Measurements from ENCODE around the gene MAML1.
"Not testable (repeated sequence)": the region's sequence is repeated elsewhere in the genome, so short reads cannot be mapped to it uniquely, and the experiment has no call there.

Gene MAML1

GRCh38 chr5:179769796-179770195 is 37.2 kb downstream of the MAML1 start:
- Mint-ChIP-seq H3K36me3 (no peaks in the 10 kb centered on the region), H3K27me3 (no peaks in the 10 kb centered on the region), H3K4me1 (ENCODE audit: low read depth) (peaks cover 20% of the 10 kb centered on the region), H3K27ac (no peak overlapping the region), H3K9me3 (ENCODE audit: low read depth) (no peaks in the 10 kb centered on the region), H3K4me3 (no peak overlapping the region)

DNA sequence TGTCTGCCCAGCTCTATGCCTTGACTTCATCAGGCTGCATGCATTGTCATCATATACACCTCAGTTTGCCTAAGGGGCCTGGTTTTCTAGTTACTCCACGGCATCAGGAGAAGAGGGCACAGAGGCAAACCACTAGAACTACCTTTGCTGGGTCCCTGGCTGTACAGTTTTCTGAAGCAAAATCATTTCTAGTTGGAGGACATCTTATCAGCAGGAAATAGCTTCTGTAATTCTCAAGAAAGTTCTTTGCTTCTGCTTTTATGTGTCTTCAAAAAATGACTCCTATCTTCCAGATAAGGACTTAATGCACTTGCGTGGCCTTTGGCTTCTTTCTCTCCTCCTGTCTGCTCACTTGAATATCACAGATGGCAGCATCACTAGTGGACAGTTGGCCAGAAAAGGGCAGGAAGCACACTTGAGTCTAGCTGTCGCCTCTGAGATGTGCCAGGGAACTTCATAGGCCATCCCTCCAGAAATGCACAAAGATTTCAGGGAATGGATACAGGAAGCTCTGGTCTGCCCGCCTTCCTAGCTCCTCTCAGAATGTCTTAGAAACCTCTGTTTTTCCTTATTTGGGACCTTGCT is 38.8 kb downstream of the MAML1 start:
- no peak overlapping the region for H3K4me3 Mint-ChIP-seq
- H3K27ac Mint-ChIP-seq = no peak overlapping the region
- peaks cover 11% of the 10 kb centered on the region for H3K4me1 Mint-ChIP-seq (ENCODE audit: low read depth)
- no peaks in the 10 kb centered on the region for H3K36me3 Mint-ChIP-seq
- H3K9me3 Mint-ChIP-seq (ENCODE audit: low read depth) = no peaks in the 10 kb centered on the region
- no peaks in the 10 kb centered on the region for H3K27me3 Mint-ChIP-seq

- Mint-ChIP-seq H3K27ac (no peak overlapping the region), H3K9me3 (ENCODE audit: low read depth) (no peaks in the 10 kb centered on the region), H3K27me3 (no peaks in the 10 kb centered on the region), H3K36me3 (no peaks in the 10 kb centered on the region), H3K4me3 (no peak overlapping the region), H3K4me1 (ENCODE audit: low read depth) (peaks cover 8% of the 10 kb centered on the region)
Observed at GRCh38 chr5:179772351-179772750, 39.7 kb downstream of the MAML1 start.

- H3K27ac Mint-ChIP-seq = no peak overlapping the region
- H3K27me3 Mint-ChIP-seq = no peaks in the 10 kb centered on the region
- H3K4me1 Mint-ChIP-seq (ENCODE audit: low read depth) = peaks cover 2% of the 10 kb centered on the region
- no peak overlapping the region for H3K4me3 Mint-ChIP-seq
- no peaks in the 10 kb centered on the region for H3K36me3 Mint-ChIP-seq
- H3K9me3 Mint-ChIP-seq (ENCODE audit: low read depth) = no peaks in the 10 kb centered on the region
Observed at GRCh38 chr5:179773686-179774040, 41.0 kb downstream of the MAML1 start.

DNA sequence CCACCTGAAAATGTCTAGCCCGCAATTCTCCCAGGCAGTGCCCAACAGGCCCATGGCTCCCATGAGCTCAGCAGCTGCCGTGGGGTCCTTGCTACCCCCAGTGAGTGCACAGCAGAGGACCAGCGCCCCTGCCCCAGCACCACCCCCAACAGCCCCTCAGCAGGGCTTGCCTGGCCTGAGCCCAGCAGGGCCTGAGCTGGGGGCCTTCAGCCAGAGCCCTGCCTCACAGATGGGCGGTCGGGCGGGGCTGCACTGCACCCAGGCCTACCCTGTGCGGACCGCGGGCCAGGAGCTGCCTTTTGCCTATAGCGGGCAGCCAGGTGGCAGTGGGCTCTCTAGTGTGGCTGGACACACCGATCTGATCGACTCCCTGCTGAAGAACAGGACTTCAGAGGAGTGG is 41.8 kb downstream of the MAML1 start:
- no peaks in the 10 kb centered on the region for H3K27me3 Mint-ChIP-seq
- no peak overlapping the region for H3K4me3 Mint-ChIP-seq
- no peaks in the 10 kb centered on the region for H3K36me3 Mint-ChIP-seq
- H3K27ac Mint-ChIP-seq = no peak overlapping the region
- no peaks in the 10 kb centered on the region for H3K4me1 Mint-ChIP-seq (ENCODE audit: low read depth)
- H3K9me3 Mint-ChIP-seq (ENCODE audit: low read depth) = no peaks in the 10 kb centered on the region

DNA sequence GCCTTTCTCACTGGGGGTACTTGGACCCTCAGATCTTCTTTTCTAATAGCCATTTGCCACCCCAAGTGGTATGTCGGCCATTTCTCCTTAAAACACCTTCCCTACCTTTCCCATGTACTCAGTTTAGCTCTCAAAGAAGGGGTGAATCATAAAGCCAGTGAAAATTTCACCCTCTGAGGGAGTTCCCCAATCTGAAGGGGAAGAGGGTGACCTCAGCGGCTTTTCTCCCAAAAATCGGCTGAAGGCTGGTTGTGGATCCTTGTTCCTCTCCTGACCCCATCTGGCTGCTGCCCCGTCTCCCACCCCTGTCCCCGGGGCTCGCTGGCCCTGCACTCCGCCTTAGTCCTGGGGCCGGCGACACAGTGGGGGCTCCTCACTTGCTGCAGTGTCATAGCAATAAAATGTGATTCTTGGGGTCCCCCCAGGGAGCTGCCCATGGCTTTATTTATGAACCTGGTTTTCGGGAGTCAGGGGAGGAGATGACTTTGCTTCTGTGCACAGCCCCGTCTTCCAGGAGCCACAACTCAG is 43.9 kb downstream of the MAML1 start:
- Mint-ChIP-seq H3K27me3 (no peaks in the 10 kb centered on the region), H3K9me3 (ENCODE audit: low read depth) (no peaks in the 10 kb centered on the region), H3K4me3 (no peak overlapping the region), H3K36me3 (no peaks in the 10 kb centered on the region), H3K27ac (no peak overlapping the region), H3K4me1 (ENCODE audit: low read depth) (no peaks in the 10 kb centered on the region)

DNA sequence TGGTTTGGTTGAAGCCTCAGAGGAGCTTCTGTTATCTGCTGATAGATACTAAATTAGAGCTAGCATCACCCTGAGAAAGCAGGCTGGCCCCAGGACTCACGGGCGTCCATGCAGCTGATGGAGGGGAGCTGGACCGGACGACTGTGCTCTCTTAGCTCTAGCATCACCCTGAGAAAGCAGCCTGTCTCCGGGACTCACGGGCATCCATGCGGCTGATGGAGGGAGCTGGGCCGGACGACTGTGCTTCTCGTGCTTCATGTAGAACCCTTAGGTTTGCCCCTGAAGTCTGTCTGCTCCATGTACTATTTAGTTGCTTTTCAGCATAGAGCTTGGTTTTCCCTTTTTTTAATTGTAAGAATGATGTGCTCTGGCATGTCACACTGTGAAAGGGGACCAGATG is 44.8 kb downstream of the MAML1 start:
- no peaks in the 10 kb centered on the region for H3K27me3 Mint-ChIP-seq
- no peak overlapping the region for H3K4me3 Mint-ChIP-seq
- H3K9me3 Mint-ChIP-seq (ENCODE audit: low read depth) = no peaks in the 10 kb centered on the region
- H3K36me3 Mint-ChIP-seq = no peaks in the 10 kb centered on the region
- no peaks in the 10 kb centered on the region for H3K4me1 Mint-ChIP-seq (ENCODE audit: low read depth)
- H3K27ac Mint-ChIP-seq = no peak overlapping the region

DNA sequence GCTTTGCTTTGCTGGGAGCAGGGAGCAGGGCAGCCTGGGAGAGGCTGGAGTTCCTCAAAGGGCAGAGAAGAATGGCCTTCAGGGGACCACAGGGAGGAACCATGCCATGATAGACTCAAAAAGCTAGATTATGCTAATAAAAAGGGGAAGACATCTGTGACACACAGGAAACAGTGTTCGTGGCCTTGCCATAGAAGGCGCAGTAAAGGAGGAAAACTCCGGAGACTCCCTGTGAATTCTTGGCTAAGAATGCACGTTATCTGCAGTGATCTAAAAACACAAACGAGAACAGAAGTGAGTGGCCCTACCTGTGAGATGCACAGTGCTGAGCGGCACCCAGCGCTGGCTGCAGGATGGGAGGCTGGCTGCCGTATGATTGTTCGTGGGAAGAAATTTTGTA is 45.3 kb downstream of the MAML1 start:
- no peaks in the 10 kb centered on the region for H3K36me3 Mint-ChIP-seq
- no peak overlapping the region for H3K27ac Mint-ChIP-seq

GRCh38 chr5:179778591-179778990 is 46.0 kb downstream of the MAML1 start:
- Mint-ChIP-seq H3K27ac (peak overlapping the region; percentile 31), H3K36me3 (no peaks in the 10 kb centered on the region)

More for the DNA sequence above, 45.3 kb downstream of the MAML1 start:
- no peaks in the 10 kb centered on the region for H3K4me1 Mint-ChIP-seq (ENCODE audit: low read depth)
- no peaks in the 10 kb centered on the region for H3K27me3 Mint-ChIP-seq
- H3K9me3 Mint-ChIP-seq (ENCODE audit: low read depth) = no peaks in the 10 kb centered on the region
- no peak overlapping the region for H3K4me3 Mint-ChIP-seq

DNA sequence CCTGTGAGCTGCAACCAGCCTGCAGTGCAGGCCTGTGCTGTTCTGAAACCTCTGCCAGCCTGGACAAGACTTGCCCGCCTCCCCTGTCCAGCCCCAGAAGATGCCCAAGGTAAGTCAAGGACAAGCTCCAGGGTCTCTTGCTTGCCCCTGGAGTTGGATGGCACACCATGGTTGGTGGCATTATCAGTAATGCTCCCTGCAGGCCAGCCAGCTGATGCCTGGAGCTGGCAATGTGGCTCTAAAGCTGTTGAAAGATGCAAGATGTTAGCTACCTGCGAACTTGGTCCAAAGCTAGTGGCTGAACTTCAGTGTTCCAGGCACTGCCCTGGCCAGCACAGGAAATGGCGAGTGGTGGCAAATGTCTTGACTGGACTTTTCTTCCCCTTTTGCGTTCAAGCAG is 47.2 kb downstream of the MAML1 start:
- Mint-ChIP-seq H3K9me3 (ENCODE audit: low read depth) (no peaks in the 10 kb centered on the region), H3K4me3 (no peak overlapping the region), H3K36me3 (no peaks in the 10 kb centered on the region), H3K27ac (no peak overlapping the region), H3K27me3 (no peaks in the 10 kb centered on the region), H3K4me1 (ENCODE audit: low read depth) (no peaks in the 10 kb centered on the region)

More at GRCh38 chr5:179778591-179778990, 46.0 kb downstream of the MAML1 start:
- Mint-ChIP-seq H3K4me3 (no peak overlapping the region), H3K27me3 (no peaks in the 10 kb centered on the region), H3K4me1 (ENCODE audit: low read depth) (no peaks in the 10 kb centered on the region), H3K9me3 (ENCODE audit: low read depth) (no peaks in the 10 kb centered on the region)

- peaks cover 2% of the 10 kb centered on the region for H3K36me3 Mint-ChIP-seq
- H3K9me3 Mint-ChIP-seq (ENCODE audit: low read depth) = no peaks in the 10 kb centered on the region
- H3K4me3 Mint-ChIP-seq = no peak overlapping the region
- no peaks in the 10 kb centered on the region for H3K27me3 Mint-ChIP-seq
- no peak overlapping the region for H3K27ac Mint-ChIP-seq
- H3K4me1 Mint-ChIP-seq (ENCODE audit: low read depth) = no peaks in the 10 kb centered on the region
Observed at GRCh38 chr5:179780362-179780761, 47.7 kb downstream of the MAML1 start.

DNA sequence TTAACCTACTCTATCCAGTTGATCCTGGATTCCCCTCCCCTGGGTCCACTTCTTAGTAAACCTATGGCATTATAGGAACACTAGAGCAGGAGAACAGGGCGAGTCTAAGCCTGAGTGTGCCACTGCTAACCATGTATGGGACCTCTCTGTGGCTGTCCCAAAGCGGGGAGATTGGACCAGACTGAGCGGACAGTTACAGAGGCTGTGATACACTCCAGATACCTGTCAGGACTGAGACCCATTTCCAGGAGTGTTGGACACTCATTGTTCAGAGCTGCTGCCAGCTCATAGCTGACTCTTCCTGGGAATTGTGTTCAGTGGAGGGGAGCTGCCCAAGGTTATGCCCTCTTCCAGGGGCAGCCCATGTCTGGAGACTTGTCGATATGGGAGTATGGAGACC is 49.2 kb downstream of the MAML1 start:
- H3K27me3 Mint-ChIP-seq = no peaks in the 10 kb centered on the region
- no peaks in the 10 kb centered on the region for H3K9me3 Mint-ChIP-seq (ENCODE audit: low read depth)
- H3K27ac Mint-ChIP-seq = no peak overlapping the region
- no peaks in the 10 kb centered on the region for H3K4me1 Mint-ChIP-seq (ENCODE audit: low read depth)
- peaks cover 2% of the 10 kb centered on the region for H3K36me3 Mint-ChIP-seq
- no peak overlapping the region for H3K4me3 Mint-ChIP-seq

- no peak overlapping the region for H3K27ac Mint-ChIP-seq
- H3K4me1 Mint-ChIP-seq (ENCODE audit: low read depth) = no peaks in the 10 kb centered on the region
- H3K27me3 Mint-ChIP-seq = no peaks in the 10 kb centered on the region
- H3K36me3 Mint-ChIP-seq = peaks cover 2% of the 10 kb centered on the region
- no peak overlapping the region for H3K4me3 Mint-ChIP-seq
- H3K9me3 Mint-ChIP-seq (ENCODE audit: low read depth) = no peaks in the 10 kb centered on the region
Observed at GRCh38 chr5:179783128-179783527, 50.5 kb downstream of the MAML1 start.

DNA sequence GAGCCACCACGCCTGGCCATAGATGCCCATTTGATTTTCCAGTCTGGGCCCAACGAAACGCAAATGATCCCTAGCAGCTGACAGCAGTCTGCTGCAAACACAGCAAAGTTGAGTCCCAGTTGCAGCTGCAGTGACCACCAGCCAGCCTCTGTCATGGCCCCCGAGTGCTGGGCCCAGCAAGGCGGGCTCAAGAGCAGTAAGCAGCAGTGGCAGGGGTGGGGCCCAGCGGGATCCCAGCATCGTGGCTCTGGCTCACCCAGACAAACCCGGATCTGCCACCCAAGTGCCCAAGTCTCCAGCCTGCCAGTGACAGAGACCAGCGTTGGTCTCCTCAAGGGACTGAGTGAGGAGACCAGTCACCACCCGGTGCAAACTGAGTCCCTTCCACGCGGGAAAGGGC is 54.2 kb downstream of the MAML1 start:
- peaks cover 2% of the 10 kb centered on the region for H3K36me3 Mint-ChIP-seq
- no peak overlapping the region for H3K27ac Mint-ChIP-seq

DNA sequence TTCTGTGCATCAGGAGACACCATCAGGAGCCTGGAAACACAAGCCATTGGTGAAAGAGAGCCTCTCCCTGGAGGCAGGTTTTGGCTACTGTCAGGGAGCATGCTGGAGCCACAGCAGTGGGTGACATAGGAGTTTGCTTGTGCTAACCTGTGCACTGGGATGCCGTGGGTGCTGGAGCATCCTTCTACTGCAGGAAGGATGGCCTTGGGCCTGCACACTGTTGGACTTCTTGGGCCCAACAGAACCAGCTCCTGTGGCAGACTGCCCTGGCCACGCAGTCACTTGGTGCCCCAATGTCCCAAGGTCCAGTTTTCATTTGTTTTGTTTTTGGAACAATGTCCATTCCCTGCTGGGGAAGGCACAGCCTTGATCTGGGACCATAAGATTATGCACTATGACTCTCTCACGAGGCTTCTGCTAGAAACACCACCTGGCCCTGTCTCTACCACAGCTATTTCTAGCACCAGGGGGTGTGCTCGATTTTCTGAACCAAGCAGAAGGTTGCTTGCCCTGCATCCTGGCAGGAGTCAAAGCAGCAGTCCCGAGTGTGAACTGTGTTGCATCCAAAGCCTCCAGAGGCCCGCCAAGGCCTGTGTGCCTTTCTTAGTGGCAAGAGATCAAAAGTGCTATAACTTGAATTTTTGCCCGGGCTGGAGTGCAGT is 55.7 kb downstream of the MAML1 start:
- peaks cover 2% of the 10 kb centered on the region for H3K36me3 Mint-ChIP-seq
- no peak overlapping the region for H3K4me3 Mint-ChIP-seq
- no peaks in the 10 kb centered on the region for H3K9me3 Mint-ChIP-seq (ENCODE audit: low read depth)
- peaks cover 3% of the 10 kb centered on the region for H3K4me1 Mint-ChIP-seq (ENCODE audit: low read depth)
- no peak overlapping the region for H3K27ac Mint-ChIP-seq
- H3K27me3 Mint-ChIP-seq = no peaks in the 10 kb centered on the region

More for the DNA sequence above, 54.2 kb downstream of the MAML1 start:
- H3K4me3 Mint-ChIP-seq = no peak overlapping the region
- H3K4me1 Mint-ChIP-seq (ENCODE audit: low read depth) = no peaks in the 10 kb centered on the region
- no peaks in the 10 kb centered on the region for H3K27me3 Mint-ChIP-seq
- H3K9me3 Mint-ChIP-seq (ENCODE audit: low read depth) = no peaks in the 10 kb centered on the region

- H3K36me3 Mint-ChIP-seq; H3K27me3 Mint-ChIP-seq; H3K27ac Mint-ChIP-seq; H3K4me3 Mint-ChIP-seq; H3K9me3 Mint-ChIP-seq (ENCODE audit: low read depth): not testable (repeated sequence)
- H3K4me1 Mint-ChIP-seq (ENCODE audit: low read depth) = peaks cover 13% of the 10 kb centered on the region
Observed at GRCh38 chr5:179789278-179789677, 56.7 kb downstream of the MAML1 start.
